Activated CD4-positive, CD25-positive, alpha-beta regulatory T cell (primary cell): ENCODE data around the gene CACNA1A.
"Not testable (repeated sequence)": the region's sequence is repeated elsewhere in the genome, so short reads cannot be mapped to it uniquely, and the experiment has no call there.

Source experiments
- DNase-seq, 4 experiments: peaks; one replicate each; lab custom pipeline; 2025; lab: John Stamatoyannopoulos, UW

CACNA1A gene

DNA sequence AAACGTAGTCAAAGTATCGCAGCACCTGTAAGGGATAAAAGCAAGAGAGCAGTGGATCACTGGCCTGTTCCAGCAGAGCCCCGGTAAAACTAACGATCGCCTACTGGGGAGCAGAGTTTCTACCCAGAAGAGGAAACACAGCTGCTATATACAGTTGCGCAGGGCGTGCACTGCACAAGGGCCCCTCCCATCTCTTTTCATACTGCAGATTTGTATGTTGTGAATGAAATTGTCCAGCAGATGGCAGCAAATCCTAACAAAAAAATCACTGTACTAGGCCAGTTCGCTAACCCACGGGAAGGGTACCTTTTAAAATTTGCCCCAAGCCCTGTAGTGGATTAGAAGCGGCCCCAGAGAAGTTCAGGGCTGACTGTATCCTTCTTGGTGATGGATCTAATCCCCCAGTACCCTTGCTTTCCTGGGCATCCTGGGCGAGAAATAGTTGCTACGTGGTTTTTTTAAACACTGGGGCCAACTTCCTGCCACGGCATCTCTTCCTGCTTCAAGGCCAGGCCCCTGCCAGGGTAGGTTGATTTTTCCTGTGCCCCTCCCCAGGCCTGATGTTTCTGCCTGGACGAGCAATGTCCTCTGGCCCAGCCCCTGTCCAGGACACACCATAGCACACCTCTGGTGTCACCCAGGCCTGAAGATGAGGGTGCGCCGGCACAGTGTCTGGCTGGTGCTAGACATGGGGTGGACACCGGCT lies 229.0 kb downstream of the CACNA1A start:
- peak; percentile 22 to 44 (median 32) for DNase-seq

DNA sequence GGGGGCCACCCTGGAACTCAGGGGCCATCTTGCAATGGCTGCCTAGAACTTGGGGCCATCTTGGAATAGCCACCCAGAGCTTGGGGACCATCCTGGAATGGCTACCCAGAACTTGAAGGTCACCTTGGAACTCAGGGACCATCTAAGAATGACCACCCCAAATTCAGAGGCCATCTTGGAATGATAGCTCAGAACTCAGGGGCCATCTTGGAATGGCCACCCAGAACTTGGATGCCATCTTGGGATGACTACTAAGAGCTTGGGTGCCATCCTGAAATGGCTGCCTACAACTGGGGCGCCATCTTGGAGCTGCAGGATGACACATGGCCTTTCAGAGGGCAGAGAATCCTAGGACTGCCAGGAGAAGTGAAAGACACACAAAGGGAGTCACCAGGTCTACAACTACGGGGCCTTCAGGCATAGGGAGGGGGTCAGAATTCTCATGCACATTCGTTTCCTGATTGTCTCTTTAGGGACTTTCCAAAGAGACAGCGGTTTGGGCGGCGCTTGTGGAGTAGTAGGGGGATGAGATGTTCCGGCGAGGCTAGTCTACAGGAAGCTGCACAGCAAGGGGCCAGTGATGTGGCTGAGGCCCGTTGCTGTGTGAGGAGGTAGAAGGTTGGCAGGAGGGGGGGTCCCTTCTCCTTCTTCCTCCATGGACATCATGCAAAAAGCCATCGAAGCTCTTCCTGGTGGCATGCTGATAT lies 231.1 kb downstream of the CACNA1A start:
- no peak for DNase-seq

GRCh38 chr19:13270514-13271105 lies 235.7 kb downstream of the CACNA1A start:
- DNase-seq = no peak

DNA sequence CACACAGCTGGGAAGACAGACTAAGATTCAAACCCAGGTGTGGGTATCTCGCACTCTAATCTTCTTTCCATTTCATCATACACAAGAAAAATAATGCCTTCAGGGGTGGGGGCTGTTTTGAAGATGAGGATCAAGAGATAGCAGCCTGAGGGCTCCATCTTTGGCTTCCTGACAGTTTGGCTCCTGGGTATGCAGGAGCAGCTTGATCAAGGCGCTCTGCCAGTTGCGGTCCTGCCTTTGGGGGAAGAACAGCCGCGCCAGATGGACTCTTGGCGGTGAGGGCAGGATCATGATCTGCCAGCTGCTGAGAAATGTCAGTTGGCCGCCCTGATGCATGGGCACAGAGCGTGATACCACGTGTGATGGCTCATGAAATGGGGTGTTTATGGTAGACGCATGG lies 236.9 kb downstream of the CACNA1A start:
- no peak for DNase-seq

DNA sequence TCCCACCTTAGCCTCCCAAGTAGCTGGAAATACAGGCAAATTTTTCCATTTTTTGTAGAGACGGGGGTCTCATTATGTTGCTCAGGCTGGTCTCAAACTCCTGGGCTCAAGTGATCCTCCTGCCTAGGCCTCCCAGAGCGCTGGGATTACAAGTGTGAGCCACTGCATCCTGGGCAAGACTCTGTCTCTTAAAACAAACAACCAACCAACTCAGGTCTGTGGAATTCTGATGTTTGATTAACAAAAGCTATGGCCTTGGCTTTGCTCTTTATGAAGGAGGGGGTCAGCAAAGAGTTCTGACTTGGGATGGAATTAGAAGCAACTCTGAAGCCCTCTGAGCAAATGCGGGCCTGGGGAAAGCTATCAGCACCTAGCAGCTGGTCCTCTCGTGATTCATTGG lies 238.4 kb downstream of the CACNA1A start:
- DNase-seq = no peak

GRCh38 chr19:13267131-13267530 lies 239.1 kb downstream of the CACNA1A start:
- no peak for DNase-seq

DNA sequence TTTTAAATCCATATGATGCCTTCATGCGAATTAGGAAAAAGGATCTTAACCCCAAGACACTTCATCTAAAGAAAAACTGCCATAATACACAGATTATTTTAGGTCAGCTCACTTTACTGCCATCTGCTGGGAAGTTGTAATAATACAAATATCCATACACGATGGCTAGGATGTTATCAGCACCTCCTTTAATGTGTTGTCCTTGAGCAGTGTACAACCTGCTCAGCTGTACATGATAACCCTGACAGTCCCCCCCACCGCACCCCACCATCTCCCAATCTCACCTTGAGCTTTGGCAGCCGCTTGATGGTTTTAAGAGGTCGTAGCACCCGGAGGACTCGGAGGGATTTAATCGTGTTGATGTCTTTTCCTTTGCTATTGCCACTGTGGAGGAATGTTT lies 243.8 kb downstream of the CACNA1A start:
- DNase-seq = no peak

DNA sequence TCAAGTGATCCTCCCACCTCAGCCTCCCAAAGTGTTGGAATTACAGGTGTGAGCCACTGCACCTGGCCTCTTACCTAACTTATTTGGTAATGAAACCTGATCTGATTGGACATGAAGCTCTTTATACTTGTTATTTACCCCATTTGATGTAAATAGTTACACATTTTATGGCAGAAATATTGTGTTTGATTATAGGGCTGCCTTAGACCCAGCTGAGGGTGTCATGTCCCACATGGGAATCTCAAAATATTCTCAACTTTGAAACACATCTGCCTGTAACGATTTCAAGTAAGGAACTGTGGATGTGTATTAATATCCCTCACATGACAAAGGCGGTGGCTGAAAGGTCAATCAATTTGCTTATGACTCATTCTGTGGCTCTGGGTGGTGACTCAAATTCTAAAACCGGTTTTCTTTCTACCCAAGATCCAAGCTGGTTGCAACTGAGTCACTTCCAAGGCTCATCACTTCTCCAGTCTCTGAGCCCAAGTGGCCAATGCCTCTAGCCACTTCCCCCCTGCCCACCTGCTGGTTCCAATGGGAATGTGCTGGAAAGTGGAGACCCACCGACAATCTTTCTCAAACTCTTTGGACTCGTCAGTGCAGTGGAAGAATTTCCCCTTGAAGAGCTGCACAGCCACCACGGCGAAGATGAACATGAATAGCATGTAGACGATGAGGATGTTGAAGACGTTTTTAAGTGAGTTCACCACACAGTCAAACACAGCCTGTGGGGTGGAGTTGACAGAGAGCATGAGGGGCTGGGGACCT lies 245.2 kb downstream of the CACNA1A start:
- DNase-seq = no peak

- DNase-seq = no peak
These were observed 249.4 kb downstream of the CACNA1A start for GRCh38 chr19:13256918-13257317.

DNA sequence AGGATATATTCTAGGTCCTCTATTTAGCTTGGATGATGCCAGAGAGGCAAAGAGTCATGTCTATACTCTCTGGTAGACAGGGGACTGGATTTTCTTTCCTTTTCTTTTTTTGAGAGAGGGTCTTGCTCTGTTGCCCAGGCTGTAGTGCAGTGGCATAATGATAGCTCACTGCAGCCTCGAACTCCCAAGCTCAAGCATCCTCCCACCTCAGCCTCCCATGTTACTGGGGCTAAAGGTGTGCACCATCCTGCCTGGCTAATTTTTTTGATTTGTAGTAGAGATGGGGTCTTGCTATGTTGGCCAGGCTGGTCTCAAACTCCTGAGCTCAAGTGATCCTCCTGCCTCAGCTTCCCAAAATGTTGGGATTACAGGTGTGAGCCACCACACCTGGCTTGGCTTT lies 249.9 kb downstream of the CACNA1A start:
- not testable (repeated sequence) for DNase-seq

DNA sequence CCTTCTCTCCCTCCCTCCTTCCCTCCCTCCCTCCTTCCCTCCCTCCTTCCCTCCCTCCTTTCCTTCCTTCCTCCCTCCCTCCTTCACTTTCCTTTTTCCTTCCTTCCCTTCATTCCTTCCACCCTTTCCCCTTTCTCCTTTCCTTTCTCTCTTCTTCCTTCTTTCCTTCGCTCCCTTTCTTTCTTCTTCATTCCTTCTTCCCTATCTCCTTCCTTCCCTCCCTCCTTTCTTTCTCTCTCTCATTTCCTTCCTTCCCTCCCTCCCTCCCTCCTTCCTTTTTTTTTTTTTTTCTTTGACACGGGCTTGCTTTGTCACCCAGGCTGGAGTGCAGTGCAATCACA lies 250.6 kb downstream of the CACNA1A start:
- DNase-seq = no peak

DNA sequence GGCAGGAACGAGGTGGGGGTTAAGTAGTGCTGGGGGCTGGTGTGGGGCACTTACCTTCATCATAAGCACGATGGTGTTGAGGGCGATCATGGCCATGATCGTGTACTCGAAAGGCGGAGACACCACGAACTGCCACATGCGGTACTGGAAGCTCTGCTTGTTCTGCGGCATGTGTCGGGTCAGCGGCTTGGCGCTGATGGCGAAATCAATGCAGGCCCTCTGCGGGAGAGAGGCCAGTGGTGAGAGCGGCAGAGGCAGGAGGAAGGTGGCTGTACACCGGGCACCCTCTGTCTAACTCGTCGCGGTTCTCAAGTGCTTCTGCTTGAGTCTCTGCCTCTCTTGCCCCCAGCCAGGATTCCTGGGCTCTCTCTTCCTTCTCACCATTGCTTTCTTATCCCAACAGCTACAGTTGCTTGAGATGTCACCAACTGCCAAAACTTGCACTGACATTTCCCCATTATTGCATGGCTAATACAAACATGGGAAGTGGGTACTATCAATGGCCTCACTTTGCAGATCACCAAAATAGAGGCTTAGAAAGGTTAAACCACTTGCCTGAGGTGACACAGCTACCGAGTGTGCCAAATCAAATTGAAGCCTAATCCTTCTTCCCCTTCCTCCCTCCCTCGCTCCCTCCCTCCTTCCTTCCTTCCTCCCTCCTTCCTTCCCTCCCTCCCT lies 251.1 kb downstream of the CACNA1A start:
- DNase-seq = no peak

DNA sequence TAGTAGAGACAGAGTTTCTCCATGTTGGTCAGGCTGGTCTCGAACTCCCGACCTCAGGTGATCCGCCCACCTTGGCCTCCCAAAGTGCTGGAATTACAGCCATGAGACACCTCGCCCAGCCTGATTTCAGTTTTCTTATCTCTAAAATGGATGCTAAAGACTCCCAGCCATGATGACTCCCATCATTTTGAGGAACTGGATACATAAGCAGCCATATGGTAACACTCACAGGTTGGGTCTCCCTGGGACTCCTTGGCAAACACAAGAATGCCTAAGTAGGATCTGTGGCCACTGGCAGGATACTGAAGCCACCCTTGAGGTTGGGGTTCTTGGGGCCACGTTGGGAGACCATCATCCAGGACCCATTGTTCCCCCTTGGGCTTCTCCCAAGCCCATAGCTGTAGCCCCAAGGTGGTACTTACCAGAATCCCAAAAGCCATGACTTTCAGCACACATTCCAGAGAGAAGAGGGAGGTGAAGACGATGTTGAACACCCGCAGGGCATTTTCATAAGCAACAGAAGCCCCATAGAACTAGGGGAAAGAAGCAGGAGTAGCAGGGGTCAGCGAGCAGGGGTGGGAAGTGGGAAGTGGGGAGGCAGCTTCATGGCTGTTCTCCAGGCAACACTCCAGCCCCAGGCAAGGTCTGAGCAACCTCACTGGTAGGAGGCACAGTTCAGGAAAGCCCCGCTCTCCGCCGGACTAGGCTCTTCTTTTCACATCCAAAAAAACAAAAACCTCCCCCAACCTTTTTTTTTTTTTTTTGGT lies 253.5 kb downstream of the CACNA1A start:
- DNase-seq = no peak

GRCh38 chr19:13244920-13245319 lies 261.4 kb downstream of the CACNA1A start:
- DNase-seq = no peak

DNA sequence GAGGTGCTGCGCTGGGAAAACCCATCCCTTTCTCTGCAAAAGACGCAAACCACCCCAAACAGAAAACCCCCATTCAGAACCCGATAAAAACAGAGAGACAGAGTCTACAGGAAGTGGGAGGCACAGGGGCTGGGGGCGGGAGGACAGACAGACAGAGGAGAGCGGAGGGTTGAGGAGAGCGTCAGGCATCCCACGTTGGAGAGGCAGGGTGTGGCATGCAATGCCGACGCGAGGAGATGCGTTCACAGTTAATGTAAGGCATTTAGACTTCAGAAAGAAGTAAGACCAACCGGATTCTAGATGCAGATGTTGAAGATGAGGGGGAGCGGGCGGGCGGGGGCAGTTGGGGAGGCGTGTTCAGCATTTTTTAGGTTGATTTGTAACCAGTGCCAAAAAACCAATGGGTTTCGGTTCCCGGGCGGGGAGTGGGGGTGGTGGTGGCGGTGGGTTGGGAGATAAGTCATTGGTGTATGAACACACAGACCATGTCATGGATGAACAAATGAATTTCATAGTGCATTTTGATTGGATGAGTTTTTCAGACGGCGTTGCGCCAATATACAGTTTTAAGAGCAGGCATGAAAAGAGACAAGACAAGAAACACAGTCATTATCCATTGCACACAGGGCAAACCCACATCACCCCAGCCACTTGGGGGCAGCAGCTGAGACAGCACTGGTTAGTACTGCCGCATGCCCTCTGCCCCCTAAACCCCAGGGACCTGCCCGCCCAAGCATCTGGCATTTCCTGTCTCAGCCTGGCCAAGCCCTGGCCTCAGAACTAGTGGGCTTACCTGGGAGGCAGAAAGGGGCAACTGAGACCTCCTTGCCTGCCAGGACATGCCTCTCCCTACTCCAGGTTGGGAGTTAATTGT lies 264.8 kb downstream of the CACNA1A start:
- no peak for DNase-seq

DNA sequence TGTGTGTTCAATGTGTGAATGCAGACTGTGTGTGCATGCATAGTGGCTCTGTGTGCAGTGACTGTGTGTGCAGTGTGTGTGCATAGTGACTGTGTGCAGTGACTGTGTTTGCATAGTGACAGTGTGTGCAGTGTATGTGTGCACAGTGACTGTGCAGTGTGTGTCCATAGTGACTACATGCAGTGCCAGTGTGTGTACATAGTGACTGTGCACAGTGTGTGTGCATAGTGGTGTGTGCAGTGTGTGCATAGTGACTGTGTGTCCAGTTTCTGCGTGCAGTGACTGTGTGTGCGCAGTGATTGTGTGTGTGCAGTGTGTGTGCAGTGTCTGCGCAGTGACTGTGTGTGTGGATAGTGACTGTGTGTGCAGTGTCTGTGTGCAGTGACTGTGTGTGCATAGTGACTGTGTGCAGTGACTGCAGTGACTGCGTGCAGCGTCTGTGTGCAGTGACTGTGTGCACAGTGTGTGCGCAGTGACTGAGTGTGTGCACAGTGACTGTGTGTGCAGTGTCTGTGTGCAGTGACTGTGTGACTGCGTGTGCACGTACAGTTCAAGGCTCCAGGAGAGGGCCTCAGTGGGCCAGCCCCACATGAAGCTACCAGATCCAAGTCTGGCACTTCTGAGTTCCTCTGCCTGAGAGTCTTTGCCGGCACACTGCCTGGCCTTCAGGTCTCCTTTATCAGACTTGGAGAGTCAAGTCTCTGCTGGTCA lies 265.8 kb downstream of the CACNA1A start:
- DNase-seq = no peak

GRCh38 chr19:13238891-13239534 lies 267.3 kb downstream of the CACNA1A start:
- no peak for DNase-seq

DNA sequence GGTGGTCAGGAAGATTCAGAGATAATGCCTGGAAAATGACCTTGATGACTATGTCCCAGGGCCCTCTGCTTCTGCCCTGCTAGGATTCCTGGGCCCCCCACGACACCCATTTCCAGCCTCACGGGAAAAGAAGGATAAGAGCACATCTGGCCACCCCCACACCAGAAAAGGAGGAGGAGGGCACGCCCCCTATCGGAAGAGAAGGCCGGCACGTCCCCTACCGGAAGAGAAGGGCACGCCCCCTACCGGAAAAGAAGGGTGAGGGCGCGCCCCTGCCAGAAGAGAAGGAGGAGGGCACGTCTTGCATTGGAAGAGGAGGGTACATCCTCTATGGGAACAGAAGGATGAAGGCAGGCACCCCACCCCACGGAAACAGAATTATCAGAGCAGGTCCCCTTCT lies 271.8 kb downstream of the CACNA1A start:
- peak; percentile 24 to 45 (median 42) for DNase-seq

GRCh38 chr19:13231663-13232062 lies 274.6 kb downstream of the CACNA1A start:
- DNase-seq = no peak
